Suprapubic skin (tissue), 4 donors: ENCODE measurements around the gene DENND4C.

Source experiments
- CTCF ChIP-seq, 2 donors: fragments of 200-600 bp in 1 of 2; fragments of 450-650 bp in 1 of 2; sonication (generic) in 1 of 2; IDR thresholded peaks; one replicate each; pipeline ENCODE4 v1.5.1; 2016 to 2019; ENCODE audit warnings: antibody characterized with exemption in 2 of 2, mild to moderate bottlenecking in 1 of 2, moderate library complexity in 1 of 2
- EP300 ChIP-seq: sonication (generic); formaldehyde crosslinking; IDR thresholded peaks from one replicate; pipeline ENCODE4 v1.6.1; 2017; ENCODE audit warnings: antibody characterized with exemption
- POLR2A ChIP-seq, 2 donors: fragments of 450-650 bp; IDR thresholded peaks; one replicate each; pipeline ENCODE4 v1.6.1; 2017; ENCODE audit warnings: antibody characterized with exemption in 2 of 2, mild to moderate bottlenecking in 2 of 2, moderate library complexity in 2 of 2
- POLR2AphosphoS5 ChIP-seq, 3 donors: sonication (generic); formaldehyde crosslinking; IDR thresholded peaks; one replicate each; pipeline ENCODE4 v1.6.1; 2017; ENCODE audit warnings: antibody characterized with exemption in 3 of 3

GRCh38 chr9:19231904-19232822 lies 1.7 kb downstream of the DENND4C start:
- TF ChIP-seq POLR2AphosphoS5 (IDR thresholded peaks at IDR 0.05) (no peak), EP300 (no peak), CTCF (IDR thresholded peaks at IDR 0.05) (no peak), POLR2A (IDR thresholded peaks at IDR 0.05) (no peak)
